Cerebellar cortex (tissue), 1 donor: ENCODE measurements around the gene PIGZ.
"Not testable (repeated sequence)": the region's sequence is repeated elsewhere in the genome, so short reads cannot be mapped to it uniquely, and the experiment has no call there.

ENCODE experiments used
- DNase-seq: peaks from one replicate; pipeline ENCODE4 v3.0.0-alpha.2; 2015; ENCODE audit warnings: low spot score

PIGZ gene

GRCh38 chr3:196949750-196950149 lies 18.9 kb downstream of the PIGZ start:
- DNase-seq, result no peak

- DNase-seq, result no peak
Observed at GRCh38 chr3:196949285-196949619, 19.4 kb downstream of the PIGZ start.

GRCh38 chr3:196948442-196949284 lies 20.0 kb downstream of the PIGZ start:
- peak; percentile 44 for DNase-seq

GRCh38 chr3:196947860-196948441 lies 20.7 kb downstream of the PIGZ start:
- DNase-seq, result no peak

- DNase-seq, result peak; percentile 38
Observed at GRCh38 chr3:196947136-196947859, 21.3 kb downstream of the PIGZ start.

- DNase-seq, result not testable (repeated sequence)
Observed at GRCh38 chr3:196944037-196944790, 24.4 kb downstream of the PIGZ start.

- peak; percentile 17 for DNase-seq
Observed at GRCh38 chr3:196942915-196943277, 25.7 kb downstream of the PIGZ start.

- peak; percentile 95 for DNase-seq
Observed at GRCh38 chr3:196942226-196942914, 26.3 kb downstream of the PIGZ start, which contains the start of gene NCBP2. Gene NCBP2 (minus strand): TSS chr3:196942528. CDS start chr3:196942503, 25 bp downstream.

- DNase-seq, result no peak
Observed at GRCh38 chr3:196941729-196942225, 26.9 kb downstream of the PIGZ start.

GRCh38 chr3:196938576-196938975 lies 30.1 kb downstream of the PIGZ start:
- no peak for DNase-seq

- DNase-seq, result no peak
Observed at GRCh38 chr3:196938124-196938523, 30.5 kb downstream of the PIGZ start.

- DNase-seq, result no peak
Observed at GRCh38 chr3:196936288-196936687, 32.3 kb downstream of the PIGZ start.

GRCh38 chr3:196932600-196932999 lies 36.0 kb downstream of the PIGZ start:
- DNase-seq, result no peak

- DNase-seq, result no peak
Observed at GRCh38 chr3:196931828-196932587, 36.6 kb downstream of the PIGZ start.

GRCh38 chr3:196931157-196931556 lies 37.5 kb downstream of the PIGZ start:
- no peak for DNase-seq

GRCh38 chr3:196927571-196928453 lies 40.8 kb downstream of the PIGZ start:
- no peak for DNase-seq

- DNase-seq, result no peak
Observed at GRCh38 chr3:196920733-196921132, 47.9 kb downstream of the PIGZ start.

GRCh38 chr3:196918968-196919367 lies 49.7 kb downstream of the PIGZ start:
- no peak for DNase-seq

GRCh38 chr3:196916995-196917394 lies 51.6 kb downstream of the PIGZ start:
- DNase-seq, result no peak

- no peak for DNase-seq
Observed at GRCh38 chr3:196916221-196916620, 52.4 kb downstream of the PIGZ start.
